SK-MEL-5 (cell line): ENCODE data around the gene CCDC86. TPM values are rescaled to one million over a fixed set of nuclear protein-coding genes. Genes with fewer than 3 reads are reported as not detected.
A peak's percentile ranks its signal among the peaks of the same experiment; 100 is the strongest.

Experiments
- DNase-seq: peaks from one replicate; pipeline ENCODE4 v3.0.0-alpha.2; 2016; ENCODE audit warnings: low read depth, low spot score
- in situ Hi-C: cut with HindIII; loops from 2 replicates; pipeline ENCODE4 v1.10.0; 2016; ENCODE audit warnings: low sequenced_read_pairs, high pct_unique_total_duplicates, low pct_unique_long_range_greater_than_20kb
- polyA plus RNA-seq, 2 experiments: library from polyadenylated mRNA; depleted of rRNA; stranded (reverse); fragments of >200 nt; gene quantifications; 2 replicates each; pipeline ENCODE4 v1.2.3, GENCODE V29; 2015
- total RNA-seq: library from RNA; depleted of rRNA; stranded (reverse); fragments of >200 nt; shearing (Covaris generic); gene quantifications from 2 replicates; pipeline ENCODE4 v1.2.3, GENCODE V29; 2014; rRNA removed

CCDC86 gene, protein sequence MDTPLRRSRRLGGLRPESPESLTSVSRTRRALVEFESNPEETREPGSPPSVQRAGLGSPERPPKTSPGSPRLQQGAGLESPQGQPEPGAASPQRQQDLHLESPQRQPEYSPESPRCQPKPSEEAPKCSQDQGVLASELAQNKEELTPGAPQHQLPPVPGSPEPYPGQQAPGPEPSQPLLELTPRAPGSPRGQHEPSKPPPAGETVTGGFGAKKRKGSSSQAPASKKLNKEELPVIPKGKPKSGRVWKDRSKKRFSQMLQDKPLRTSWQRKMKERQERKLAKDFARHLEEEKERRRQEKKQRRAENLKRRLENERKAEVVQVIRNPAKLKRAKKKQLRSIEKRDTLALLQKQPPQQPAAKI
- 9.2 and 9.6 TPM in 2 replicates for total RNA-seq
- polyA plus RNA-seq (2015; cell fraction: cytosol; rRNA removed): 67.5 and 68.7 TPM in 2 replicates
- 26.7 and 45.9 TPM in 2 replicates for polyA plus RNA-seq (2015; cell fraction: nucleus; rRNA removed)

DNA sequence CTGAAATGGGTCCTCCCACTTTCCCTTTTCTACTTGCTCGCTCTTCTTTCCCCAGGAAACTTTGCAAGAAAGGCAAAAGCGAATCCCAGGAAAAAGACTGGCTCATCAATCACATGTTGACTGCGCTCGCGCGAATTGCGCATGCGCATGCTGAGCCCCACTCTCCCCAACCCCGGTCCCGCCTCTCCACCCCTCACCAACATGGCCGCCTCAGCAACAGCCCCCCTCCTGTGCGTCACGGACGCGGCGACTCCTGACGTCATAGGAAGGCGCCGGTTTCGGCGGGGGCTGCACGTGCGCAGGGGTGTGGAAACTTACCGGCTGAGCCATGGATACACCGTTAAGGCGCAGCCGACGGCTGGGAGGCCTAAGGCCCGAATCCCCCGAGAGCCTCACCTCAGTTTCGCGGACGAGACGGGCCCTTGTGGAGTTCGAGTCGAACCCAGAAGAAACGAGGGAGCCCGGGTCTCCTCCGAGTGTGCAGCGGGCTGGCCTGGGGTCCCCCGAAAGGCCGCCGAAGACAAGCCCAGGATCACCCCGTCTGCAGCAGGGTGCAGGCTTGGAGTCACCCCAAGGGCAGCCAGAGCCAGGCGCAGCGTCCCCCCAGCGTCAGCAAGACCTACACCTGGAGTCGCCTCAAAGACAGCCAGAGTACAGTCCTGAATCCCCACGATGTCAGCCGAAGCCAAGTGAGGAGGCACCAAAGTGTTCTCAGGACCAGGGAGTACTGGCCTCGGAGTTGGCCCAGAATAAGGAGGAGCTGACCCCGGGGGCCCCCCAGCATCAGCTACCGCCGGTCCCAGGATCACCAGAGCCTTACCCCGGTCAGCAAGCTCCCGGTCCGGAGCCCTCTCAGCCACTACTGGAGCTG lies at the start of gene CCDC86:
Gene CCDC86, plus strand, starts transcription at position 317 of the 871 bp plus-strand sequence. Its CDS starts 12 bp downstream, at position 329.
- in situ Hi-C loops: no loop called here
- peak; percentile 92 for DNase-seq

DNA sequence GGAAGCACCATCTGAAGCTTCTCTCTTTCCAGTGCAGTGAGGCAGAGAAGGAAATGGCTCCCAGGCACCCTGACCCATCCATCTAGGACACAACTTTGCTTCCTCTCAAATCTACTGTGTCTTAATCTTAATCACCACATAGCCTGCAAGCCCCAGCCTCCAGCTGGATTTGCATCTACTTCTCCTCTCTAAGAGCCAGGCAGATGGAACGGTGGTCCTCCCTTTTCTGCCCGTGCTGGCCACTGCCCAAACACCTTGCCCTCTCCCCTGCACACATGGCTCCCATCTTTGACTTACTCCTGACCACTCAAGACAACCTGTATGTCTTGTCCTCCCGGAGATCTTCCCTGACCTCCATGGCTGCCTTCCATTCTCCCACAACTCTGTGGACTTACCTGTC lies 49.4 kb upstream of the CCDC86 start:
- DNase-seq: no peak
- in situ Hi-C loops: no loop called here

DNA sequence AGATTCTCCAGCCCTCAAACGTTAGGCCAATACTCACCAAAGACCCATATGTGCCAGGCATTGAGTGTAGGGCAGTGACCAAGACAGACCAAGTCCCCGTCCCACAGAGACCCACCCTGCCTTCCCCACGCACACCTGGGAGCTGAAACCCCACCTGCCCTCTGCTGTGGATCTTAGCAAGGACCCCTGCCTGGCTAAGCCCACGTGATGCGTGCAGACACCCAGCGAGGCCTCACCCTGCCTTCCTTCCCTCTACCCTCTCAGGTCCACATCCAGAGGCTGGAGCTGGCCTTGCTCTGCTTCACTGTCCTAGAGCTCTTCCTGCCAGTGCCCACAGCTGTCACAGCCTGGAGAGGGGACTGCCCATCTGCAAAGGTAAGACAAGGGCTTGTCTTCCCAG lies 46.6 kb upstream of the CCDC86 start:
- DNase-seq: no peak
- in situ Hi-C loops: no loop called here

DNA sequence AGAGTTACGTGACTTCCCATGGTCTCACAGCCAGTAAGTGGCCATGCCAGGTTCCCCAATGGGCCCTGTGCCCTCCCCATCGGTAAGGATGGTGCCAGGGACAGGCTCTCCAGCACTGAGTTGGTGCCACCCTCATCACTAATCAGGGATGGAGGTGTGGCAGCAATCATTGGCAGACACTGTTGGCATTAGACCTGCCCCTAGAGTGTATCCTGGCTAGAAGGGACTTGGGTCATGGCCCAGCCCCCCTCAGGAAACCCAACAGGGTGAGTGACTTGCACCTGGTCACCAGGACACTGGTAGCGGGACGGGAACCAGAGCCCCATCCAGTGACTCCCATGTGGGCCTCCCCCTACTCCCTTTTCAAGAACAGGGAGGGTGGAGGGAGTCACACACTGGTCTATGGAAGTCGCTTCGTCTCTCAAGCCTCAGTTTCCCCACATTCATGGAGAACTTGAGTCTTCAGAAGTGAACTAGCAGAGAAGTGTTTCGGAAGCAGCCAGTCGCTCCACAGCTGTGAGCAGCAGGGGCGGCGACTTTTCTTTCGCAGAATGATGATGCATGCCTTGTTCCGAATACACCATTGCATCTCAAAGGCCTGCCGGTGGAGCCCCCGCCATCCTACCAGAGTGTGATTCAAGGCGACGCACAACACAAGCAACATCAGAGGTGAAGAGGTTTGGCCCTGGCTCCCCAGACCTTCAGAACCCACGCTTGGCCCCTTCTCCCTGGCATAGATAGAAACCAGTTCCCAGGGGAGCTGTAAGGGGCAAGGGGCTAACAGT lies 43.9 kb upstream of the CCDC86 start:
- no peak for DNase-seq
- in situ Hi-C loops: no loop called here

DNA sequence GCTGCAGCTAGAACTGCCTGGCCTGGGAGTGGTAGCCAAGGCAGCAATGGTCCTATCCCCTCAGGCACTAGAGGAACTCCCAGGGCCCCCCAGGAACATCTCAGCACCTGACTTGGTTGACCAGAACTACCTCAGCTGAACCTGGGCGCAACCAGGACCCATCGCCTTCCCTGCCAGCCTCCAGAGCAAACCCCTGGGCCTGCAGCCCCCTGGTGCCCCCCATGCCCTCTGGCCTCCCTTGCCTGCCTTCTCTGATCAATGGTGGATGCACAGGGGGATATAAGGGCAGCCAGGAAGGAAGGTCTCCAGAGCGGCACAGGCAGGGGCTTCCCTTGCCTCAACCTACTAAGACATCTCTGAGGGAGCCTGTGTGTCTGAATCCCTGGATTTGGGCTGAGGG lies 43.3 kb upstream of the CCDC86 start:
- DNase-seq: no peak
- in situ Hi-C loops: no loop called here

DNA sequence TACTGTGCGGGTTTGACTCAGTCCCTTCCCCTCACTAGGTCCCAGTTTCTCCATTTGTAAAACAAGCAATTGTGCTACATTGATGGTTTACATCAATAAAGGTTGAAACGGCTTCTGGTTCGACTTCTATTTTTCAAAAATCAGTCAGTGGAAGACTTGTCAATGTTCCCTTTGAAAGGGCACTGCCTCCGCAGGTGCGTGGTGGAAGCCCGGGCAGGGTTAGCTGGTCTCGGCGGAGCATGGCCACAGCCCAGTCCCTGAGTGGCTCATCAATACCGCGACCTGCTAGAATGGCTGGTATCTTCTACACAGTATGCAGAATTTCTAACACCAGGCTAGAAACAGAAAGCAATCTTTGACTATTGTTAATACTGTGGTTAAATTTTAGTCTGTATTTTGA lies 40.7 kb upstream of the CCDC86 start:
- no peak for DNase-seq
- in situ Hi-C loops: no loop called here

DNA sequence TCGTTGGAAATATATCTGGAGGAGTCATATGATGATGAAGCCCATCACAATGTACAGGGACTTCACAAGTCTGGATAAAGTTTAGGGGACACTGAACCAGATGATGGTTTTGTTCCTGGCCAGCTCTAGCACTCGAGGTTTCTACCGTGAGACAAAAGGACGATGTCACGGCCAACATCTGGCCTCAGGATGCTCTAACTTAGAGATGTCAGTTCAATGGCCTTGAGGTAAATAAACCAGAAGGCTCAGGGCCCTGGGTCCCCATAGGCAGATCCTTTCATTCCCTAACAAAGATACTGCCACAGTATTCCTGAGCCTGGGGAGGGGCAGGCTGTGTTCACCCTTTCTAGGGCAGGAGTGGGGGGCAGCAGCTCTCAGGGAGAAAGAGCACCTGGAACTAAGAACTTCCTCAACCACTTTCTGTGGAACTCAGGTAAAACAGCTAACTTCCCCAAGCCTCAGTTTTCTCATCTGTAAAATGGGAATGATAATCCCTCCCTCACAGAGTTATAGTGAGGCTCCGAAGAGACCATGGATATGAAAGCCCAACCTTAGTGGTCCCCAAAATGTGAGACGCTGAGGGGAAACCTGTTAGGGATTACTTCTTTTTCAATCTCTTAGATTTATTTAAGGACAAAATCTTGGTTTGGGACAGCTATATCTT lies 38.5 kb upstream of the CCDC86 start:
- no peak for DNase-seq
- in situ Hi-C loops: no loop called here

DNA sequence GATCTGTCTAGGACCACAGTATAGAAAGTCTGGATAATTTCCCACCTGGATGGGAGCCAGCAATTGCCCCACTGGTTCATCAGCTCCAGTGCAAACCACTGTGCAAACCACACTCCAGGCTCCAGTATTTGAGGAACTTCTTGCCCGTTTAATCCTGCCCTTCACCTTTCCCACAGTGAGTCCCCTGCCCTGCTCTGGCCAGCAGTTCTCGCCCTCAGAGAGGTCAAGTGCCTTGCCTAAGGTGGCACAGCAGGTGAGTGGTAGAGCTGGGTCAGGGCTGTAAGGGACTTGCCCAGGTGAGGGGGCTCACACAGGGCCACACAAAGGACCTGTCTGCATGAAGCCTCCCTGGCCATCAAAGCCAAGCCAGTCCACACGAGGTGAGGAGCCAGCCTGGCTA lies 32.7 kb upstream of the CCDC86 start:
- in situ Hi-C loops: no loop called here
- DNase-seq: no peak

DNA sequence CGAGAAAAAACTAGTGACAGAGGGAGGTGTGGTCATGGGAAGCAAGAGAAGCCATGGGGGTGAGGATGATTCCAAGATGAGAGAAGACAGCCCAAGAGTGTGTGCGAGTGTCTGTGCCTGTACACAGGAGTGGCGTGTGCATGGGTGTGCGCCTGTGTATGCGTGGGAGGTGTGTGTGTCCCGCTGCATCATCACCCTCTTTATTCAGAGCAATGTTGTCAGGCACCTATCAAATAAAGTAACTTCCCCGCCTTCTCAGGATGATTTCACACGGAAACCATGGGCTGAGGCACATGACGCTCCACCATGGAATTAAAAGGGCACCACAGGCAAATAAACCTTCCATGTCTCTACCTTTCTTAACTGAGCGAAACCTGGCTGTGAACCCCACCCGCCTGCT lies 32.2 kb upstream of the CCDC86 start:
- no peak for DNase-seq
- in situ Hi-C loops: no loop called here

DNA sequence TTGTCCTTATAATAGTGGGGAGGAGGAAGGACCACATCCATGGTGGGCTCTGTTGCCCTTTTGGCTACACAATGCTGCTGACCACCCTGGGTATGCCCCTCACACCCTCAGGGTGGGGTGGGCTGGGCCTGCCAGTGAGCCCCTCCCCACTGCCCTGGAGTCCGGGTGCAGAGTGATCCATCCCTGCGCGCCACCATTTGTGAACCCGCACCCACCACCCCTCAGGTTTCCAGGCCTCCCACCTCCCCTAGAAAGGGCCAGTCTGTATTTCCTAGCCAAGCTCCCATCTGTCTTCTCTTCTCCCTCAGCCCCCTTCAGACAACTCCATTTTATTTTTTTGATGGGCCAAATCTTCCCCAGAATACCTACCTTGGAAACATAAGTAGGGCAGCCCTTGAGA lies 31.8 kb upstream of the CCDC86 start:
- no peak for DNase-seq
- in situ Hi-C loops: no loop called here

DNA sequence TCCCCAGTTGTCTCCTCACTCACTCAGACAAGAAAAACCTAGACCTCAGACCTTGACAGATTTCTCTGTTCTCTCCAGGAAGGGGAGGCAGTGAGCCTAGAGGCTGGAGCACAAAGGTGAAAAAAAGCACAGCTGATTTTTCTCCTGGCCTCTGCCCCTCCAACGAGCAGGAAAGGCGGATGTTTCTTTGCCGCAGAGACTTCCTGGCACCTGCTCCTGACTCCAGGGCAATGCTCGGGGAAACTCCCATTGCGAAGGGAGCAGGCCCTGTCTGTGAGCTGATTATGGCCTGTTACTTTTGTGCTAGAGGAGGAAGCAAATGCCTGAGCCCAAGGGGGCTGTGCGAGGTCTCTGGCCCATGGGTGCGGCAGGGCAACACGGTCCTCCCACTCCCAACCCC lies 31.3 kb upstream of the CCDC86 start:
- in situ Hi-C loops: no loop called here
- no peak for DNase-seq

DNA sequence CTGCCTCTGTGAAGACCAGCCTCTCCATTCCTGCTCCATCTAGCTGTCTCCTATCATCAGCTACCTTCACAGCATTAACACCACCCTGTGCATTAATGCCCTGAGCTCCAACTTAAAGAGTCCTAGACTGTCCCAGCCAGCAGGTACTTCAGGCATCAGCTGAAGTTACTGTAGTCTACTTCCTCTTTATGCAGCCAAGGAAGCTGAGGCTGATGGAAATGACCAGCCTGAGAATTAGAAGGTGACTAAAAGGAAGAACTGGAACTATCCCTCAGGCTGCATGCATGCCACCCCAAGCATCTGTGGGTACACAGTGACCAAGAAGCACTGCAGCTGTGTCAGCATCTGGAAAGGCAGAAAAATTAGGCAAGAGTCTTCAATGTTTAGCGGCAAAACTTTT lies 28.6 kb upstream of the CCDC86 start:
- no peak for DNase-seq
- in situ Hi-C loops: no loop called here

DNA sequence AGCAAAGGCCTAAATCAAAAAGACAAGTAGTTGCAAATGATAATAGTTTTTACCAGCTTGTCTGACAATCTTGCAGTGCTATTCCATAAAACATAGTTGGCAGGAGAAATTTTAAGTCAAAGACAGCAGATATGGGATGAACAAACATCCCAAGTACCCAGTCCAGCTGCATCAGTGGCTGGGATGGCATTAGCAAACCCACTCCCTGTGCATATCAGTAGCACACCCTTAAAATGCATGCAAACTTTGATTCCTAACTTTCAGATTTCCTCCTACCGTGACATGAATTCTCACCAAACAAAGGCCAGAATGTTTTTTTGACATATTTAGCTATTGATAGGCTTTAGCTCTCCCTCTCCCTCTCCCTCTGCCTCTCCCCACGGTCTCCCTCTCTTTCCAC lies 27.8 kb upstream of the CCDC86 start:
- no peak for DNase-seq
- in situ Hi-C loops: no loop called here

DNA sequence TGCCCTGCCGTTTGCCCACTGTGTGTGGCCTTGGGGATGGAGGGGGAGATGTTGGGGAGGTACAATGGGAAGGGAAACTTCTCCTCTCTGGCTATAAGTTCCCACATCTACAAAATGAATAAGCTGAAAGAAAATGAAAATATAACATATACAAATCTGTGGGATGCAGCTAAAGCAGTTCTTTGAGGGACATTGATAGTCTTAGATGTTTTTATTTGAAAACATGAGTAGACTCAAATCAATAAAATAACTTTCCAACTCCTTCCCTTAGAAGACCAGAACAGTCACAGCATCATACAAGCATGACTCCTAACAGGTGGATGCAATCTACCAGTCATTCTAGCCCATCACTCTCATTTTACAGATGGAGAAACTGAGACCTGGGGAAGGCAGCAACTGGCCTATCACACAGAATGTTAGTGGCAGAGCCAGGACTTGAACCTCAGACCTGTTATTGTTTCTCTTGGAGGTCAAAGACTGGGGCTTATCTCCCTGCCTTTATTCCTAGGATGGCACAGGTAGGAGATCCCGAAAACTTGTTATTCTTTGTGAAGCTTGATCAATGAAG lies 25.2 kb upstream of the CCDC86 start:
- DNase-seq: no peak
- in situ Hi-C loops: no loop called here

DNA sequence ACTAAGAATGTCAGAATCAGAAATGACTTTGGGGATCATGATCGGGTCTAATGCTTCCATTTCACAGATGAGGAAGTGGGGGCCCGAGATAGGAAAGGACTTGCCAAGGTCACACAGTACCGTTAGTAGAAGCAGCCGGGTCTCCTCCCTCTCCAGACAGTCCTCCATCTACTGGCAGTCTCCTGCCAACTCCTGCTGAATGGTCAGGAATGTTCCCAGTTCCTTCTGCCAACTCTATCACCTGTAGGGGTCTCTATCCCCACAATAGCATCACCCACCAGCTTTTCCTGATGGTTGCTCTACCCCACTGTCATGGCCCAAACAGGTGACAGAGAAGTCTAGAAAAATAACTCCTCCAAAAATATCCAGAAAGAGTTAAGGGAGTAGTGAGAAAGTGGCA lies 23.9 kb upstream of the CCDC86 start:
- in situ Hi-C loops: no loop called here
- DNase-seq: no peak

DNA sequence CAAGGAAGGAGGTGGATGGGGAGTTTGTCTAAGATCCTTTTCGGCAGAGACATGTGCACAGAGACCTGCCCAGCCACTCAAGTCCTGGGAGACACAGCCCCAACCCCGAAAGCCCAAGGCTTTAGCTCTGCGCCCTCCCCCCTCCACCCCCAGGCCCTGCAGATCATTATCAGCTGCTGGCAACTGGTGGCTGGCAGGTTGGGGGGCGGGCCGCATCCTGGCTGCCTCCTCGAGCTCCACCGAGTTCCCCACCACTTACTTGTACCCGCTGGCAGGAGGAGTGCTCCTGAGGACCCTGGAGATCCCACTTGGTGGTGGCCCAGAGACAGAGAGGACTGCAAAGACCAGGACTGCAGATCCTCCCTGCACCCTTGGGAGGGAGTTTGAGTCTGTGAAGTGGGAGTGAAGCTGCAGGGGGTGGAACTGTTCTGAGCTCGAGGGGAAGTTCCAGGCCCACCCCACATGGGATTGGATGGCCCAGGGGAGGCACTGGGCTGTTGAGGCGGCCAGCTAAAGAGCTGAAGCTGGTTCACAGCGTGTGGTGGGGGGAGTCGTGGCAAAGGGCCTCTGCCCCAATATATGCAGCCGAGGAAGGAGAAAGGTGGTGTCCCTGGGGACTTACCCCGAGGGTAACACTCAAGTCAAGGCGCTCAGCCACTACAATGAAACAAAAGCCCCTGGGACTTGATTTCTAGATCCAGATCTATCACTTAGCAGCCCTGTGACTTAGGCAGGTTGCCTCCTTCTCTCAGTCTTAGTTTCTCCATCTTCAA lies 19.9 kb upstream of the CCDC86 start:
- in situ Hi-C loops: no loop called here
- DNase-seq: no peak
